Heart left ventricle (tissue), 13 donors: ENCODE results near the gene PRKAG2.

Experiments
- POLR2A ChIP-seq, 2 donors: fragments of 450-650 bp; IDR thresholded peaks; one replicate each; pipeline ENCODE4 v1.6.1; 2017; ENCODE audit warnings: antibody characterized with exemption in 2 of 2, mild to moderate bottlenecking in 2 of 2, moderate library complexity in 2 of 2
- TF ChIP-seq, protein P1 (sequence below), 12 donors: fragments of 200-600 bp; sonication (generic) in 4 of 12; IDR thresholded peaks; one replicate each; pipeline versions ENCODE4 v1.5.0 to v1.8.0; 2018 to 2022; ENCODE audit warnings: antibody characterized with exemption in 12 of 12, mild to moderate bottlenecking in 5 of 12
- donor health status: ischemic (EF 13 %, LVEDD 7.1; RV severe dilation, severe dysfunction).
- donor health status: DM: no; HTN: yes; CAD: no.
- donor health status: DM: no; HTN: no; CAD: no.
- donor health status: ischemic (EF 25% LVEDD 6.9; RV normal size, moderate dysfunction).
- donor health status: ischemic (EF 25% LVEDD 5.7; RV mildly dilated, moderate dysfunction).
- donor health status: ischemic (EF 35%, LVEDD 5.7; RV mildly dilated, moderate dysfunction).
- donor health status: nonischemic (EF 11% LVEDD 7.7; RV severe dilation, severe dysfunction).
- donor health status: DM: yes; HTN: yes; CAD: no.
- donor health status: PGD.
- donor health status: ischemic (EF 29% LVEDD 5.4; RV normal size, mild dysfunction).
- donor health status: nonischemic (EF 23%, LVEDD 6.1; RV moderate dilation, normal function).

DNA sequence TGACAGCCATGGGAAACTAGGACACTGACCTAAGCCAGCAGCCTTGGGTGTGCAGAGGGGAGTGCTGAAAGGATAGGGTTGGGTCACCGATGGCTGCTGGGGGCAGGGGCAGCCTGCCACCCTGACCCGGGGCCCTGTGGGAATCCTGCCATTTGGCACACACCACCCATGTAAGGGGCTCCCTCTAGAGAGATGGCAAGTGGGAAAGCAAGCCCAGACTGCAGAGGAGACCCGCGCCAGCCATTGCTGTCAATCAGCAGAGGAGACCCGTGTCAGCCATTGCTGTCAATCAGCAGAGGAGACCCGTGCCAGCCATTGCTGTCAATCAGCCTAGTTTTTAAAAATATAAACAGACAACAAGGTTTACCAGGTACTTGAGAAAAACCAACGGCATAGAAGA, 27.4 kb upstream of the PRKAG2 start:
- TF ChIP-seq, protein P1, sequence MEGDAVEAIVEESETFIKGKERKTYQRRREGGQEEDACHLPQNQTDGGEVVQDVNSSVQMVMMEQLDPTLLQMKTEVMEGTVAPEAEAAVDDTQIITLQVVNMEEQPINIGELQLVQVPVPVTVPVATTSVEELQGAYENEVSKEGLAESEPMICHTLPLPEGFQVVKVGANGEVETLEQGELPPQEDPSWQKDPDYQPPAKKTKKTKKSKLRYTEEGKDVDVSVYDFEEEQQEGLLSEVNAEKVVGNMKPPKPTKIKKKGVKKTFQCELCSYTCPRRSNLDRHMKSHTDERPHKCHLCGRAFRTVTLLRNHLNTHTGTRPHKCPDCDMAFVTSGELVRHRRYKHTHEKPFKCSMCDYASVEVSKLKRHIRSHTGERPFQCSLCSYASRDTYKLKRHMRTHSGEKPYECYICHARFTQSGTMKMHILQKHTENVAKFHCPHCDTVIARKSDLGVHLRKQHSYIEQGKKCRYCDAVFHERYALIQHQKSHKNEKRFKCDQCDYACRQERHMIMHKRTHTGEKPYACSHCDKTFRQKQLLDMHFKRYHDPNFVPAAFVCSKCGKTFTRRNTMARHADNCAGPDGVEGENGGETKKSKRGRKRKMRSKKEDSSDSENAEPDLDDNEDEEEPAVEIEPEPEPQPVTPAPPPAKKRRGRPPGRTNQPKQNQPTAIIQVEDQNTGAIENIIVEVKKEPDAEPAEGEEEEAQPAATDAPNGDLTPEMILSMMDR (IDR thresholded peaks at IDR 0.05), result no peak
- TF ChIP-seq POLR2A (IDR thresholded peaks at IDR 0.05), result no peak
